CD4-positive, alpha-beta T cell treated with Interleukin-2 at 100 ng/mL for 4 hours (primary cell): ENCODE data around the gene PREX1.
"Not testable (repeated sequence)": the region's sequence is repeated elsewhere in the genome, so short reads cannot be mapped to it uniquely, and the experiment has no call there.

Source experiments
- DNase-seq: peaks from one replicate; pipeline ENCODE4 v3.0.0-alpha.2; 2020; ENCODE audit warnings: low spot score

Gene PREX1

DNA sequence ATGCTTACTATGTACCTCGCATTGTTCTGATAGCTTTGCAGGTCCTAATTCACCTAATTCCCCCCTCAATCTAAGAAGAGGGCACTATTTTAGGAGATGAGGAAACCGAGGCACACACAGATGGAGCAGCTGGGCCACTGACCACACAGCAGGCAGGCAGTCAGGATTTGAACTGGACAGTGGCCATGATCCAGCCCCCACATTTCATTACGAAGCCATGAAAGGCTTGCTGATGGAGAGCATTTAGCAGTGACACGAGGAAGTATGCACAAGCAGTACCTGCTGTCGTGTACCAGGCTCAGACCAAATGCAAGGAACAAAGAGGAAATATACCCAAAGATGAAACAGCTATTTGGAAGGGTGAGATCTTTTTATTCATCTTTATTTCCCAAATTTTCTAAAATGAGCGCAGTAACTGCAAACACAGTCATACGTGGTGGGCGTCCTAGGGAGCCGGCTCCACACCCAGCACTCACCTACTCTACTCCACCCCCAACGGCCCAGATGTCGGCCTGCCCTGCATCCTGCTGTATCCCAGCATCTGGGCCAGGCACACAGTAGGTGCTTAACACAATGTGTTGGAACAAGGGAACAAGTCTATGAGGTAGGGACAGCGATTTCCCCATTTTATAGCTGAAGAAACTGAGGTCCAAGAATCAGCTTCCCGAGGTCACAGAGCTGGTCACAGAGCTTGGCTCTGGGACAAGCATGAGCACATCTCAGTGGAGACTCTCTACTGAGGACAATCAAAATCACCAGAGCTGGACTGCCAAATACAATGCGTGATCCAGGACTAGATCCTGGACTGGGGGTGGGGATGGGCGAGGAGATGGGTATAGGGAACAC, 15.0 kb downstream of the PREX1 start:
- DNase-seq, result no peak

DNA sequence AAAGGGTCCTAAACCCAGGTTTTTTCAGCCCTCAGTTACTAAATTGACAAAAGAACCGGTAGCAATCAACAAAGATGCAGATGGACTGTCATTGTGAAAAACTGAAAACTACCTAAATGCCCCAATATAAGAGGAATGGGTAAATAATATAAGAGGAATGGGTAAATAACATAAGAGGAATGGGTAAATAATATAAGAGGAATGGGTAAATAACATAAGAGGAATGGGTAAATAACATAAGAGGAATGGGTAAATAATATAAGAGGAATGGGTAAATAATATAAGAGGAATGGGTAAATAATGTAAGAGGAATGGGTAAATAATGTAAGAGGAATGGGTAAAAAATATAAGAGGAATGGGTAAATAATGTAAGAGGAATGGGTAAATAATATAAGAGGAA, 15.7 kb downstream of the PREX1 start:
- not testable (repeated sequence) for DNase-seq

DNA sequence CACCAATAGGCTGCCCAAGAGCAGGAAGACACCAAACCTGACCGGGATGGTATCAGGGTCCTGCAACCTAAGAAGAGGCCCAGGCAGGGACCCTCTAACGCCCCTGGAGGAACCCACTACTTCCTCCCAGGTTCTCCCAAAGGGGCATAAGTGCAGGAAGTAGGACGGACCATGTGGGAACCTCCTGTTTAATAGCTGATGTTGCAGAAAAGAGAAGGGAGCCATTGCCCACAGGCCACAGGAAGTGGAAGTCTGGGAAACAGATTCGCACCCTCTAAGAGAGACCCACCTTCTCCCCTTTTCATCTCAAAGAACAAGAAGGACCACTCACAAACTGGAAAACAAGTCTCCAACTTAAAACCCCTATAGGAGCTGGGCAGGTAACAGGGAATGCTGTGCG, 18.1 kb downstream of the PREX1 start:
- DNase-seq, result no peak

DNA sequence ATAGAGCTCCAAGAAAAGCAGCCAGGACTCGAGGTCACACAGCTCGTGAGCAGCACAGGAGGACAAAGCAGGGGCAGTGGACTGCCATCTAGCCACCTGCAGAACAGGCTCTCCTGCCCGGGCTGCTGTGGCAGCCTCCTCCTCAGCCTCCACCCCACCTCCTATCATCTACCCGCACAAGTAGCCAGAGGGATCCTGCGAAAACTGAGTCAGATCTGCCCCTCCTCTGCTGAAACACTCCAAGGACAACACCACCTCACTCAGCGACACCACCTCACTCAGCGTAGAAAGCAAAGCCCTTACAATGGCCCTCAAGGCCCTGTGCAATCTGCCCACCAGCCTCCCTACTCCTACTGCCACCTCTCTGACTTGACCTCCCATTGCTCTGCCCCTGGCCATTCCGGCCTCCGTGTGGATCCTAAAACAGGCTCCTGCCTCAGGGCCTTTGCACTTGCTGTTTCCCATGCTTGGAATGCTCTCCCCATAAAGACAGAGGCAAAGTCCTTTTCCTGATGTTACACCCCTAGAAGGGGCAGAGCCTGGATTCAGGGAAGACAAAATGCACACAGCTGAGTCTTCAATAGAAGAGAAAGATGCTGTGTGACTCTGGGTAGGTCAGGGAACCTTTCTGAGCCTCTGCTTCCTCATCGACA, 19.3 kb downstream of the PREX1 start:
- no peak for DNase-seq

DNA sequence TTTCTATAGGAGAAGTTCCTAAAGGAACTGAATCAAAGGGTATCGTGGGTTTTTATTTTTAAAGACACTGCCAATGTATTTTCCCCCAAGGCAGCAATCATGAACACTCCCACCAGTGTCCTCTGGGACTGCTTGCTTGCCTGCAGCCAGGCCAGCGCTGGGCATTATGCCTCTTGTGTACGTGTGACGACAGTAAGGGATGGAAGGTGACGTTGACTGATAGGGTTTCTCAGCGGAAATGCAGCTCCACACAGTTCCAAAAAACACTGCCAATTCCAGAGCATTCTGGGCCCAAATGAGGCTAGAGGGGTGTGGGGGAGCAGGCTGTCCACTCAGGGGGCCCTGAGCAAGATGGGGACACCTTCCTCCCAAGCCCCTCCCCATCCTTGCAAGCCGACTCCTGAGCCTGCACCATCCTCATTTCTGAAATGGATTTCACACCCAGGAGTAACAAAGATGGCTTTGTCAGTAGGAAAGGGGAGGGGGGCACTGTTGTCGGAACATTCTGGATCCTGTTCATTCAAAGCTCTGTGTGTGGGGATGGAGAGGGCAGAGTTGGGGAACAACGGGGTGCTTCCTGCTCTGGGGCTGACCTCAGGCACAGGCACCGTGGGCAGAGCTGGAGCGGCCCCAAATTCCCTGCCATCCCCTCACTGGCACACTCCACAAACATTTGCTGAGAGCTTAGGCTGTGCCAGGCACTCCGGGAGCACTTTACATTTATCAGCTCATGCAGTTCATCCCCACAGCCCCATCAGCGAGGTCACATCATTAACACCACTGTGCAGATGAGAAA, 20.0 kb downstream of the PREX1 start:
- DNase-seq, result no peak

DNA sequence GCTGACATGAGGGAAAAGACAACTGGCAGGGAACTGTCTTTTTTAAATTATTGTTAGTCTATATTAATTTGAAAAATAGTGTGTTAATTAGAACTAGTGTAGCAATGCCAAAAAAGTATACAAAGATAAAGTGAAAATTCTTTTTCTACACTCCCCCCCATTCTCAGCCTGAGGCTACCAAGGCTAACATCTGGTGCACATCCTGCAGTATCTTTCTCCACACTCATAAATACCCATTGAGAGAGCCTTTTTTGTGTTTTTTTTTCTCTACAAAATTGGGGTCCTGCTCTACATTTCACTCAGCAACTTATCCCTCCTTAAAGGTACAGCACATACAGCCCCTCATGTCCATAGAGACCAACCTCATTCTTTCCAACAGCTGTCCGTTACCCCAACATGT, 20.7 kb downstream of the PREX1 start:
- DNase-seq, result no peak

DNA sequence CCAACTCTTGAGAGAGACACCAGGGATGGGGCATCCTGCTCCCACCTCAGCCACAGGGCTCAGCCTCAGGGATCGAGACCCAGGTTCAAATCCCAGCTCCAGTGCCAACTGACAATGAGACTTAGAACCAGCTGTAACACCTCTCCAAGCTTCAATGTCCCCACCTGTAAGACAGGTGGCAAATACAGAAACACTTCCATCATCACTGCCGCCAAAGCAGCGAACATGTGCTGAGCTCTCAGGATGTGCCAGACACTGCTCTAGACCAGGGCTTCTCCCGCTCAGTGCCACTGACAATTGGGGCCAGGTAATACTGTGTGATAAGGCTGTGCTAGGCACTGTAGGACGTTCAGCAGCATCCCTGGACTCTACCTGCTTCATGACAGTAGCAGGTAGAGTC, 22.1 kb downstream of the PREX1 start:
- no peak for DNase-seq

DNA sequence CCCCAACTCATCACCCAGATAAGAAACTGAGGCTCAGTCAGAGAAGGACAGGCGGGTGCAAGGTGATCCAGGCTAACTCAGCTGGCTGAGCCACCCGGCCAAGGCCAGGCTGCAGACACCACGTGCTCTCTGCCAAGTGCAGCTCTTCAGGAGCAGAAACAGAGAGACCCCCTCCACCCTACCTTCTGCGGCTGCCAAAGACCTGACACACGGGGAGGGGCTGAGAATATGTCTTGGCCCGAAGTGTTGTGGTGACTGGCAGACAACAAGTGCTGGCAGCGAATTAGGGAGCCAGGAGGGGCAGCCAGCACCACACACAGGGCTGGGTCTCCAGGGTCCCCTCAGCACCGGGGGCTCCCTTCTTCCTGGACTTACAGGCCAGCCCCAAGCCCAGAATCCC, 22.5 kb downstream of the PREX1 start:
- DNase-seq, result no peak

DNA sequence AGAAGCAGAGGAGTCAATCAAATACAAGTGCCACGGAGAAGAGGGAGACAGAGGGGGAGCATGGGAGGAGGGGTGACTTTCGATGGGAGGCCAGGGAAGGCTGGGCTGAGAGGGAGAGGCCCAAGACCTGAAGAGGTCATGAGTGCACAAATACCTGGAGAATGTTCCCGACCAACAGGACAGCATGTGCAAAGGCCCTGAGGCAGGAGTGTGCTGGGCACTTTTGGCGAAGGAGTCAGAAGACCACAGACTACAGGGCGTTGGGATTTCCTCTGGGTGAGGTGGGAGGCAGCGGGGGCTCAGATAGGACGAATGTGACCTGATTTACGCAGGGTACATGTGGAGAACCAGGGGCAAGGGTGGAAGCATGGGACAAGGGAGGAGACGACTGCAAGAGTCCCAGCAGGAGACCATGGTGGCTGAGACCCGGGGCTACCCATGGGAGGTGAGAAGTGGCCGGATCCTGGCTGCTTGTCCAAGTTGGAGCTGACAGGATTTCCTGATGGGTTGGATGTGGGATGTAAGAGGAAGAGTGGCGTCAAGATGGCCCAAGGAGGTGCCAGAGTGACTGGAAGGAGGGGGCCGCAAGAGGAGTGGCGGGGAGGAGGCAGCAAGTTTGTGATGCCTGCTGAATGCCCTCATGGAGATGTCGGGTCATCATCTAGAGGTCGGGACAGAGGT, 23.4 kb downstream of the PREX1 start:
- DNase-seq, result no peak

DNA sequence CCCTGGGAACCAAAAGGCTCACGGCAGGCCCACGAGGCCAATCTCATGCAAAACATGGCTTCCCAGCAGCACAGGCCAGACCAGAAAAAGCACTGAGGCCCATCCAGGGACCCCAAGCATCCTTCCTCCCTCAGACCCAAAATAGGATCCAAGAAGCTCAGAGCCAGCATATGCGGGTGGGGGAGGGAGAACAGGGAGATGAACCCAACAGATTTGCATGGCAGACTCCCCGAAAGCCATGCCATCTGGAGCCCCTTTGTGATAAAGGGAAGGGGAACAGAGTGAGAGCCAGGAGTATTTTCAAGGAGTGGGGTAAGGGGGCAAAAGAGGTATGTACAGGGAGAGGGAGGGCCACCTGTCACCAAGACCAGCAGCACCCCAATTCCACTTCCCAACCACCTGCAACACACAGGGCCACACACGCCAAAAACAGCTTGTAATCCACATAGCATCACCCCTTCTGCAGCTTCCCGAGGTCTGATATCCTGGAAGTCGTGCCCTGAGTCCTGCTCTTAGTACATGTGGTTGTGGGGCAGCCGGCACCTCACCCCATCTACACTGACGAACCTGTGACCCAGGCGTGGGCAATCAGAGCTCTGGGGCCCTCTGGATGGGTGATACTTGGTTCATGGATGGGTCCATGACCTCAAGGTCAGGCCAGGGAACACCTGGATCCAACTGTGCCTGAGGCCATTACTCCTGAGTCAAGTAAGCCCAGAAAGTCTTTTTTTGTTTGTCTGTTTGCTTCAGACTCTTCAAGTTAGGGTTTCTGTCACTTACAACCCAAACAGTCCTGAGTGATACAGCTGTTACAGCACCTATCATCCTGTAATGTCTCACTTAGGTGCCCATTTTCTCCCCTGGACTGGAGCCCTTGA, 24.4 kb downstream of the PREX1 start:
- DNase-seq, result no peak

DNA sequence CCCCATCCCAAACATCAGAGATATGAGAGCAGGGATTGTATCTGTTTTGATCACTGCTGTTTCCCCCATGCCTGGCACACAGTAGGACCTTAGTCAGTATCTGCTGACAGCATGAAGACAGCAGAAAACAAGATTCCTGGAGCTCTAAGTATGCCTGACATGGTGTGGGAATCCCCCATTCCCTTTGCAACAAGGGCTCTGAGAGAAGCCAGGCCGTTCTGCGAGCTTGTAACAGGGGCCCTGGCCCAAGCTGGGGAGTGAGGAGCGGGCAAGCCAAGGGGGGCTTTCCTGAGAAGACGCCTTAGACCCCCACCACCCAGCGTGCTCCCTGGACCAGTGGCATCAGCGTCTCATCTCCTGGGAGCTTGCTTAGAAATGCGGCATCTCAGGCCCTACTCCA, 25.2 kb downstream of the PREX1 start:
- no peak for DNase-seq

DNA sequence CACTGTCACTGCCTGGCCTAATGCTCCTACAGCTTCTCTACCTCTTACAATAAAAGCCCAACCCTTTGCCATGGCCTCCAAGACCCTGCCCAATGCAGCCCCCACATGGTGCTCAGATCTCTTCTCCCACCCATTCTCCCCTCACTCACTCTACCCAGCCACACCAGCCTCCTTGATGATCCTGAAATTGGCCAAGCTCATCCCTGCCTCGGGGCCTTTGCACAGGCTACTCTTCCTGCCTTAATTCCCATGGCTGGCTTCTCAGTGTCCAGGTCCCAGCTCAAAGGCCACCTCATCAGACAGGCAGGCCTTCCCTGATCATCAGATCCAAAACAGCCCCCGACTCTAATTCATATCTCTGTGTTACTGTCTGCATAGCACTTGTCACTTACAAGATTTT, 25.6 kb downstream of the PREX1 start:
- DNase-seq, result no peak

DNA sequence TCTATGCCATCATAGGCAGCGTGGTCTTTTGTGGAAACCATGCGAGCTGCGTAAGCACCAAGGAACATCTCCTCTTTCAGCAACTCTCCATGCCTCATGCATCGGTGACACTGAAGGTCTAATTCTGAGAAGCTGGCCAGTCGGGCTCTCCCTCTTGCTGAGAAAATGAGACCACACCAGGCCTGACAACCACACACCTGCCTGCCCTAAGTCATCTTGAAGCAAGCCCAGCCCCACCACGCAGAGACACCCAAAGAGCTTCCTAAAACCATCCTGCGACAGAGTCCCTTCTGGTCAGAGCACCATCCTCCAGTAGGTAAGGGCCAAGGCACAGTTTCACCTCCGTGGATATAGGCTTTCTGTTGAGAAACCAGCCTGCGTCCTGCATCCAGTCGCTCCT, 26.6 kb downstream of the PREX1 start:
- DNase-seq, result no peak

DNA sequence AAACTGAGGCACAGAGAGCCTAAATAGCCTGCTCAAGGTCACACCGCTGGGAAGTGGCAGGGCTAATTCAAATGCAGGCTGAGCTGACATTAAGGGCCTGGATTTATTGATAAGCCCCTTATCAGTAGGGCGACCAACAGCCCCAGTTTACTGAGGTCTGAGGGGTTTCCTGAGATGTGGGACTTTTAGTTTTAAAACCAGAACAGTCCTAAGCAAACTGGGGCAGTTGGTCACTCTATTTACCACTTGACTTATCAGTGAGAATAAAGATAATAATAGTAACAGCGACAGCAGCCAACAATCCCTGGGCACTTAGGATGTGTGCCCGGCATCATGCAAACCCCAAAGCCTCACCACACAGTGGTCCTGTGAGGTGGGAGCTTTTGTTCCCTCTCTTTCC, 27.6 kb downstream of the PREX1 start:
- DNase-seq, result no peak

DNA sequence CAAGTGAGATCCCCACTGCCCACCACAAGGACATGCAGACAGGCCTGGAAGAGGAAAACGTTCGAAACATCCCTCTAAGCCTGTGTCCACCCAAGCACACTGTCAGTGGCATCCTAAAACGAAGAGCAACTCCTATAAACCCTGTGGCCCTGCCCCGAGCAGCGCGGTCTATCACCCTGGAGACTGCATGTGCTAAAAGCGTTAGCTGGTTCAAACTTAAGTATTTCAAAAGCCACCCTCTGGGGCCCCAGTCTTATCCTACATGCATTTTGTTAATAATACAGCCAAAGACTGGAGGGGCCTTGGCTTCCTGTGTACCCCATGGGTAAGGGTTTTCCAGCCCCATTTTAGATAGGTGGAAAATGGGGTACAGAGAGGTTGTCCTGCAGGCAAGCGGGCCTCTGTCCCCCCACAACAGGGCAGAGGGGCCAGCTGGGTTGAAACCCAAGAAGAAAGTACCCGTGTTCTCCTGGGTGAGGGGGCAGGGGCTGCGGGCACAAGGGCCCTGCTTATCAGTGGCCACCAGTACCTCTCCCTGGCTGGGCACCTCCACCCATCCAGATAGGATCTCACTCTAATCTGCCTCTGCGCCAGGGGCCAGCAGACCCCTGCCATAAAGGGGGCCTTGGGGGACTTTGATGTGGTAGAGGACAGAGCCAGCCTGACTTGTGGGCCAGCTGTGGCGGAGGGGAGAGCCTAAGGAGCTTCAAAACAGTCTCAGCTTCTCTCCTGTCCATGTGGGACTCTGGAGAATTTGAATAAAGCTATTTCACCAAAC, 28.3 kb downstream of the PREX1 start:
- DNase-seq, result no peak

DNA sequence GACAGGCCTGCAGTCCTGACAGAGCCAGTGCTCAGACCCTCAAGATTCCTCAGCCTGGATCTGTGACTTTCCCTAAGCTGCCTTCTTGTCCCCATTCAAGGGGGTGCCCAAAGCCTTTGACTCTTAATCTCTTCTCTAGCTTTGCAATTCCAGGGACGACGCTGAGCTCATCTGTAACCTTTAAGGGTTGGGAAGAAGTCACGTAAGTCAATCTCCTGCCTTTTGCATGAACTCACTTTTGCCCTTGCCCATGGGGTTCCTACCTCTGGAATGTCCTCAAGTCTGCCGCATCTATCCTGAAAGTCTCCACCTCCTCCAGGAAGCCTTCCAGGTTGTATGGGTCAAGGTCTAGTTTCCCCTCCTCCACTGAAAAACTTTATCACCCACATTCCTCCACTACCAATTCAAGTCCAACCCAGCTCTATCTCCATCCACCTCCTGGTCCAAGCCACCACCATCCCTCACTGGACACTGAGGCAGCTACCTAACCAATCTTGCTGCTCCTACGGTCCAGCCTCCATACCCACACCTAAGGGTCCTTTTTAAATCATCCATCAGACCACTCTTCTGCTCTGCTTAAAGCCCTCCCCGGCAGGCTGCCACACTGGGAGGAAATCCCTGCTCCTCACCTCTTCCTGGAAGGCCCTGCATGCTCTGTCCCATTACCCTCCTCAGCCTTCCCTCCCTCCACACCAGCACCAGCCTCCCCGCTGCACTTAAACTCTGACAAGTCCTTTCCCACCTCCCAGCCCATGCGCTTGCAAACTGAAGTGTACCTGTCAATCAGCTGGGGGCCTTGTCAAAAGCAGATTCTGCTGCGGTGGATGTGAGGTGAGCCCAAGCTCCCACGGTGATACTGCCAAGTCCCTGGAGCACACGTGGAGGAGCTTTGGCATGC, 29.7 kb downstream of the PREX1 start:
- DNase-seq, result no peak

DNA sequence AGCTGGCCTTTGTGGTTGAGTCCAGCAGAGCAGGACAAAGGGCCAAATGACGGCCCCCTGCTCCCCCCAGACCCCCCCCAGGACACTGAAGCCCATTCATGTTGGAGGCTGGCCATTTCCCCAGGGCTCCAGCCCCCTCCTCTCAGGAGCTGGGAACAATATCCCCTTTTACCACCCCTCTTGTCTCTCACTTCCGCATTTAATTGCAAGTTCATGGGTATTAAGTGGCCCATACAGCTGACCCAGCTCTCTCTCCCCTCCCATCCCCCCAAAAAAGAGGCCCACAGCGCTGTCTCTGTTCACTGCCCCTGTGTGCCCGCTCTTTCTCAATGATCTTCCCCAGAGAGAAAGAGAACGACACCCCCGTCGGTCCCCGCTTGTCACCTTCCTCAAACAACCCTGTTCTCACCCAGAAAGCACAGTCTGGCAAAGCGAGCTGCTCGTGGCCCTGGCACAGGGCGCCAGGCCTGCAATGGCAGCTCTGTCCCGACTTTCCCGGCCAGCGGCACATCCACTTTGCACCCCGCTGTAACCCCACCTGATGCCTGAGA, 30.4 kb downstream of the PREX1 start:
- DNase-seq, result no peak

DNA sequence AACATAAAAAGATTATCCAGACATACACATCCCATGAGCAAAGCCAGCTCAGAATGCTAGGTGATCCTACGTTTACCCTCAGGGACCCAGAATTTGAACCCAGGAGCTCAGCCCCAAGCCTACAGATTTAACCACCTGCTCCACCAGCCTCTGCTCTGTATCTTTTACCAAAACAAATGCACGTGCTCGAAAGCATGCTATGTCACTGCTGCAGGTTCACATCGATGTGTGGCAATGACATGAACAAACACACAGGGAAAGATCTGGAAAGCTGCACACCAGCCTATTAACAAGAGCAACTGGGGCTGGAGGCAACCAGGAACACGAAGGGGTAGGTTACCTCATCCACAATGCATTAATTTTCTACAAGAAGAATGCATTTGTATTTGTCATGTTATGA, 32.1 kb downstream of the PREX1 start:
- no peak for DNase-seq

DNA sequence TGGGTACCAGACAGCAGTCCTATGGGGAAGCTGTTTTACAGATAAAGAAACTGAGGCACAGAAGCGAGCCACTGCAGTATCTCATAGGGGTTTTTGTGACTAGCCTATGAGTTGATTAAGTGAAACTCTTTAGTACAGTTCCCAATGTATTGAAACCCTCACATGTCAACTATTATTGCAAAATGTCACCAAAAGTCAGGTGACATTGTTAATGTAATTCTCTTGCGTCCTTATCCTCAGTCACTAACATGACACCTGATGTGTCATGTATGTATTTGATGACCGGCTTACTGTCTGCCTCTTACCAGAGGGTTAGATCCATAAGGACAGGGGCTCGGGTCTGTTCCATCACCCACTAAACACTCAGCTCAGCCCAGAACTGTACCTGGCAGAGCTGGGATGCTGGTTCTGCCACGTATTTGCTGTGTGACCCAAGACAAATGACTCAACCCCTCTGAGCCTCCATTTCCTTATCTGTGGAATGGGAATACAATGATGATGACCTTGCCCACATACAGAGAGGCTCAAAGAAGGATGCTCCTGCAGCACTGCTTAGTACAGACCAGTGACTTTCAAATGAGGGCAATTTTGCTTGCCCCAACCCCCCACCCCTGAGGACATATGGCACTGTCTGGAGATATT, 32.9 kb downstream of the PREX1 start:
- no peak for DNase-seq
